Measurements from ENCODE around the gene TGFBR1.

- TF ChIP-seq POLR2A (IDR thresholded peaks at IDR 0.05; ENCODE audit: low read depth, low read length) (no peak), POLR2AphosphoS5 (IDR thresholded peaks at IDR 0.05; ENCODE audit: low read depth, low read length) (no peak), TAF1 (IDR thresholded peaks at IDR 0.05; ENCODE audit: borderline replicate concordance, low read depth, low read length) (no peak)
These were observed 28.9 kb upstream of the TGFBR1 start for GRCh38 chr9:99076030-99076429.

All from GM12892 (cell line).